ENCODE measurements around the gene GMEB2. TPM values are rescaled to one million over a fixed set of nuclear protein-coding genes. Genes with fewer than 3 reads are reported as not detected.

The GMEB2 gene
- total RNA-seq, 6 experiments from 2014 or later: 3.2 to 7.0 (median 5.1) TPM

- peaks cover 0 to 4% (median 1%) of the 10 kb centered on the region in 4 donors for H3K4me1 ChIP-seq
- no CpG with 5 or more reads among the region's 22 CpGs for WGBS (ENCODE audit: insufficient coverage, low coverage, low lambda C conversion rate, missing lambda C conversion rate)
- H3K27ac ChIP-seq: no peak overlapping the region
- intact Hi-C loops (cut with DNase I): no loop called here
- ATAC-seq (no peak), DNase-seq (no peak)
- H3K36me3 ChIP-seq: peaks cover 0 to 20% (median 4%) of the 10 kb centered on the region in 4 donors
- TF ChIP-seq POLR2A (IDR thresholded peaks at IDR 0.05) (no peak), CTCF (IDR thresholded peaks at IDR 0.05) (no peak)
- no peaks in the 10 kb centered on the region for H3K27me3 ChIP-seq
- H3K4me3 ChIP-seq: no peak overlapping the region
- H3K9me3 ChIP-seq: no peaks in the 10 kb centered on the region
Measured at GRCh38 chr20:63664143-63664851, 37.4 kb upstream of the GMEB2 start.

- Histone ChIP-seq H3K4me3 (no peak overlapping the region), H3K9me3 (no peaks in the 10 kb centered on the region), H3K36me3 (peaks cover 0 to 20% (median 4%) of the 10 kb centered on the region in 4 donors), H3K4me1 (peaks cover 0 to 10% (median 3%) of the 10 kb centered on the region in 4 donors), H3K27ac (no peak overlapping the region), H3K27me3 (no peaks in the 10 kb centered on the region)
- TF ChIP-seq CTCF (IDR thresholded peaks at IDR 0.05): no peak
- no peak for TF ChIP-seq POLR2A (IDR thresholded peaks at IDR 0.05)
- no peak for DNase-seq
- ATAC-seq: no peak
- intact Hi-C loops (cut with DNase I): no loop called here
- WGBS (ENCODE audit: insufficient coverage, low coverage, low lambda C conversion rate, missing lambda C conversion rate): 100% methylated on average over 2 of the region's 26 CpGs
Measured at GRCh38 chr20:63663332-63664066, 36.6 kb upstream of the GMEB2 start.

- Histone ChIP-seq H3K27ac (no peak overlapping the region), H3K9me3 (no peaks in the 10 kb centered on the region), H3K4me3 (no peak overlapping the region), H3K27me3 (no peaks in the 10 kb centered on the region), H3K4me1 (peaks cover 0 to 13% (median 3%) of the 10 kb centered on the region in 4 donors), H3K36me3 (peaks cover 0 to 20% (median 4%) of the 10 kb centered on the region in 4 donors)
- TF ChIP-seq CTCF (IDR thresholded peaks at IDR 0.05) (no peak), POLR2A (IDR thresholded peaks at IDR 0.05) (no peak)
- no CpG with 5 or more reads among the region's 9 CpGs for WGBS (ENCODE audit: insufficient coverage, low coverage, low lambda C conversion rate, missing lambda C conversion rate)
- no peak for DNase-seq
- ATAC-seq: no peak
- intact Hi-C loops (cut with DNase I): no loop called here
Measured at GRCh38 chr20:63662813-63663189, 35.9 kb upstream of the GMEB2 start.

GRCh38 chr20:63661959-63662812, 35.3 kb upstream of the GMEB2 start:
- no peaks in the 10 kb centered on the region for H3K9me3 ChIP-seq
- WGBS (ENCODE audit: insufficient coverage, low coverage, low lambda C conversion rate, missing lambda C conversion rate): 84% methylated on average over 12 of the region's 33 CpGs
- TF ChIP-seq CTCF (IDR thresholded peaks at IDR 0.05): no peak
- no peak for TF ChIP-seq POLR2A (IDR thresholded peaks at IDR 0.05)
- no peak overlapping the region for H3K27ac ChIP-seq
- no peaks in the 10 kb centered on the region for H3K27me3 ChIP-seq
- H3K4me3 ChIP-seq: no peak overlapping the region
- H3K36me3 ChIP-seq: peaks cover 0 to 14% (median 4%) of the 10 kb centered on the region in 4 donors
- H3K4me1 ChIP-seq: peaks cover 0 to 17% (median 6%) of the 10 kb centered on the region in 4 donors
- ATAC-seq (no peak), DNase-seq (no peak)
- intact Hi-C loops (cut with DNase I): no loop called here

All from right lobe of liver (tissue), 6 donors.